Activated CD8-positive, alpha-beta memory T cell treated with anti-CD3 and anti-CD28 coated beads, Interleukin-2, amount 50 U/mL, for 24 hours (primary cell): ENCODE measurements around the gene LMX1B.
"Not testable (repeated sequence)": the region's sequence is repeated elsewhere in the genome, so short reads cannot be mapped to it uniquely, and the experiment has no call there.

Experiments used
- DNase-seq: peaks from one replicate; pipeline ENCODE4 v3.0.0-alpha.2; 2020; ENCODE audit errors: extremely low read depth

The LMX1B gene

GRCh38 chr9:126633881-126634558 lies 20.3 kb downstream of the LMX1B start:
- no peak for DNase-seq

DNA sequence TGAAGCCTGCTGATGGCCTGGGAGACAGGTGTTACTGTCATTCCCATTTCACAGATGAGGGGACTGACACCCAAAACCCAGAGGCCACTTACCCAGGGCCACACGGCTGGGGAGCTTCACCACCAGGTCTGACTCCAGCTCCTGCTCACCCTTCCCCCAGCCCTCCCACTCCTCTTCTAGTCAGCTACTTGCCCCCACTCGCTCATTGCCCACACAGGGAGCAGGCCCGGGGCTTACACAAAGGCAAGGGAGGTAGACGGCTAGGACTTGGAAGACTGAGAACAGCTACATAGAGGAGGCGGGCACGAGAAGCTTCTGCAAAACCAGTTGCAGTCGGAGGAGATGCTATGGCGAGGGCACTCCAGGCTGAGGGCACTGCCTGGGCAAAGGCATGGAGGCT lies 21.3 kb downstream of the LMX1B start:
- no peak for DNase-seq

- no peak for DNase-seq
These were observed 22.1 kb downstream of the LMX1B start for GRCh38 chr9:126635661-126636439.

DNA sequence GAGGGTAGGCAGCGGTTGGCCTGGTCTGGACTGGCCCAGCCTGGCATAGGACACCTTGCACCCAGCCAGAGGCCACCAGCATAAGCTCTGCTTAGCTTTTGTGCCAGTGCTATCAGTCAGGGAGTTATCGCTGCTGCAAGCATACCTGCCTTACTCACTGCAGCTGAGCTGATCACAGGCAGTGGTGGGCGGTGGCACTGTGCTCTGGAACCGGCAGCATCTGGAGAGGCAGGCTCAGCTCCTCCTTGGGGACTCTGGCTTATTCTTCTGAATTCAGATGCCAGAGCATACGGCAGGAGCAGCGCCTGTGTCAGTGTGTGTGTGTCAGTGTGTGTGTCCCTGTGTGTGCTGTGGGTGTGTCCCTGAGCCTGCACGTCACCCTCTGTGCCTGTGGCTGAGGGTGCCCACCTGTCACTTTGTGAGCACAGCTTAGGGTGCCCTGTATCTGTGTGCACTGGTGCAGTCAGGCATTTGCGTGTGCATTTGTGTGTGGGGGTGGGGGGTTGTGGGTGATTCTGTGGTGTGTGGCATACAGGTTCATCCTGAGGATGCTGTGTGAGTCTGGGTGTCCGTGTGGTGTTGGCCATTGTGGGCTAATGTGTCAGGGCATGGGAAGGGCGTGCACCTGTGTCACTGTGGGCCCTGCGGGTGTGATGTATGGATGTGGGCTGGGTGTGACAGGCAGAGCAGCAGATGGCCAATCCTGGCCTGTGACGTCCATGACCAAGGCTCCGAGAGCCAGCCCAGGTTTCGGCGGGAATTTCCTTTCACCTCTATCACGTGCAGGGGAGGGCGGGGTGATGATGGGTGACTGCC lies 23.5 kb downstream of the LMX1B start:
- DNase-seq = no peak

- DNase-seq = no peak
These were observed 24.9 kb downstream of the LMX1B start for GRCh38 chr9:126638571-126639132.

- no peak for DNase-seq
These were observed 25.7 kb downstream of the LMX1B start for GRCh38 chr9:126639318-126640000.

- DNase-seq = no peak
These were observed 27.6 kb downstream of the LMX1B start for GRCh38 chr9:126641118-126641851.

- no peak for DNase-seq
These were observed 28.4 kb downstream of the LMX1B start for GRCh38 chr9:126642010-126642744.

DNA sequence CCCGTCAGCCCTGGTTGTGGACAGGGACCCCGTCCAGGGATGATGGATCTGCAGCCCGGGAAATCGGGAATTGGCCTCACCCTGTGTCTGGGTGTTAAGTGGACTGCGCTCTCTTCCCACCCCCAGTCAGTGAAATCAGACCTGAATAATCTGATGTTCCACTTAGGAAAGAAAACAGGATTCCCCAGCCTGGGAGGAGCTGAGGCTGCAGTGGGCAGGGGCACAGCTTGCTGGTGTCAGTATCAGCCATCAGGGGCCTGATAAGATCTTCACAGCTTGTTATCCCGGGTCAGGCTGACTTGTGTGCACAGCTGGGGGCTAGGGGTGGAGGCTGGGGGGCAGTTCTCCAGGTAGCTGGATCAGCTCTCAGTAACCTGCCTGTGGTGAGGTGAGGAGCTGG lies 29.1 kb downstream of the LMX1B start:
- no peak for DNase-seq

- DNase-seq = no peak
These were observed 30.3 kb downstream of the LMX1B start for GRCh38 chr9:126643945-126644527.

GRCh38 chr9:126646162-126646561 lies 32.4 kb downstream of the LMX1B start:
- DNase-seq = no peak

GRCh38 chr9:126647585-126648411 lies 34.1 kb downstream of the LMX1B start:
- no peak for DNase-seq

DNA sequence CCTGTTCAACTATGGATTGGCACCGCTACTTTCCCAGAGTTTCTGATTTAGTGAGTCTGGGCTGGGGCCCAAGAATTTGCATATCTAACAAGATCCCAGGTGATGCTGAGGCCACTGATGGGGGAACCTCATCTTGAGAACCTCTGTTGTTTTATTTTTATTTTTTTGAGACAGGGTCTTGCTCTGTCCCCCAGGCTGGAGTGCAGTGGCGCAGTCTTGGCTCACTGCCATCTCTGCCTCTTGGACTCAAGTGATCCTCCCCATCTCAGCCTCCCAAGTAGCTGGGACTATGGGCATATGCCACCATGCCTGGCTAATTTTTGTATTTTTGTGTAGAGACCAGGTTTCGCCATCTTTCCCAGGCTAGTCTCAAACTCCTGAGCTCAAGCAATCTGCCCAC lies 35.7 kb downstream of the LMX1B start:
- DNase-seq = no peak

GRCh38 chr9:126650404-126651341 lies 36.9 kb downstream of the LMX1B start:
- no peak for DNase-seq

- DNase-seq = no peak
These were observed 38.4 kb downstream of the LMX1B start for GRCh38 chr9:126652140-126652582.

DNA sequence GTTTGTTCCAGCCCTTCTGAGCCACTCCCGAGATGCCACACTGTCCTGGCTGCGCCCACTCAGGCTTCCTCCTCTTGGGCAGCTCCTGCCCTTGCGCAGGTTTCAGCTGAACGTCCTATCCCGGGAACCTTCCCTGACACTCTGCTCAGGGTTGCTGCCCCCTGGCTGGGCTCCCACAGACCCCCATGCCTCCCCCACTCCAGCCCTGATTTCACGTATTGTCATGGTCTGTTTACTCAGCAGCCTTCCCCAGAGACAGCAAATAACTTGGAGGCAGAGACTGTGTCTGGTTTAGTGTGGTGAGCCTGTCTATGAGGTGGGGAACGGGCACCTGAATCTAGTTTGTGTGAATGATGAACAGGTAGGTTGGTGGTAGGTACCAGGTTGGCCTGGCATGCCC lies 40.4 kb downstream of the LMX1B start:
- no peak for DNase-seq

GRCh38 chr9:126656214-126656613 lies 42.5 kb downstream of the LMX1B start:
- DNase-seq = not testable (repeated sequence)
